GM12878 (cell line): Measurements from ENCODE around the gene HSD17B1. TPM values are rescaled to one million over a fixed set of nuclear protein-coding genes. Genes with fewer than 3 reads are reported as not detected.

Experiments
- ATAC-seq: fragments of 200-7000 bp; cut with Tn5 transposase; 3 replicates; pipeline ENCODE4 v1.9.1; 2020; ENCODE audit warnings: mild to moderate bottlenecking, moderate library complexity
- BruUV-seq: library from RNA; stranded (reverse); fragments of 400-500 nt; replicated peaks from 2 replicates; lab custom pipeline; 2021; lab: Mats Ljungman, UMichigan
- CTCF ChIA-PET: fragments of 300-600 bp; sonication (Branson Sonifier 250); formaldehyde crosslinking; extraction: SDS; loops from one replicate; lab custom pipeline; 2021; ENCODE audit warnings: inconsistent platforms; lab: Yijun Ruan, JAX
- POLR2A ChIA-PET: fragments of 350-600 bp; formaldehyde crosslinking; extraction: SDS; loops from one replicate; lab custom pipeline; 2021; ENCODE audit warnings: inconsistent platforms; lab: Charles Lee
- RAD21 ChIA-PET: fragments of 300-600 bp; sonication (Branson Sonifier 250); formaldehyde crosslinking; loops from one replicate; lab custom pipeline; 2023; ENCODE audit warnings: antibody characterized with exemption; ENCODE audit not compliant: unreplicated experiment; lab: Charles Lee
- SMC1A ChIA-PET: fragments of 300-600 bp; sonication (Branson Sonifier 250); formaldehyde crosslinking; loops from one replicate; lab custom pipeline; 2023; ENCODE audit not compliant: unreplicated experiment, uncharacterized antibody; lab: Charles Lee
- DNase-seq: peaks from one replicate; pipeline ENCODE4 v3.0.0-alpha.2; 2011; ENCODE audit warnings: low read depth, low spot score
- FAIRE-seq: peaks from 3 replicates; lab custom pipeline; 2011; peaks lifted over from hg19 to GRCh38; lab: Jason Lieb, UNC
- H2AFZ ChIP-seq: 2 replicates; pipeline ENCODE4 v1.6.0; 2011; ENCODE audit warnings: low read depth, low read length, control low read depth; ENCODE audit not compliant: control insufficient read depth
- H3K27ac ChIP-seq: 2 replicates; pipeline ENCODE4 v1.5.1; 2011; ENCODE audit warnings: control low read depth; ENCODE audit not compliant: control insufficient read depth, insufficient read depth
- H3K27me3 ChIP-seq, 2 experiments: replicated peaks in 1 of 2; 2 replicates each; pipeline versions ENCODE4 v1.6.0 to v1.6.1; 2011; ENCODE audit warnings: low read length in 1 of 2; ENCODE audit not compliant: control insufficient read depth in 2 of 2, insufficient read depth in 2 of 2
- H3K36me3 ChIP-seq, 2 experiments: 2 replicates each; pipeline ENCODE4 v1.5.1; 2011; ENCODE audit warnings: low read length in 1 of 2; ENCODE audit not compliant: control insufficient read depth in 2 of 2, insufficient read depth in 2 of 2
- H3K4me1 ChIP-seq: 2 replicates; pipeline ENCODE4 v1.6.1; 2011; ENCODE audit warnings: mild to moderate bottlenecking, low read length, moderate library complexity, mixed read lengths; ENCODE audit not compliant: control insufficient read depth, insufficient read depth
- H3K4me2 ChIP-seq: 2 replicates; pipeline ENCODE4 v1.6.0; 2011; ENCODE audit warnings: control low read depth; ENCODE audit not compliant: control insufficient read depth, insufficient read depth
- H3K4me3 ChIP-seq: fragments of 200-600 bp; sonication (generic); 2 replicates; pipeline ENCODE4 v1.5.1; 2016
- H3K79me2 ChIP-seq: 2 replicates; pipeline ENCODE4 v1.6.0; 2011; ENCODE audit warnings: low read length; ENCODE audit not compliant: control insufficient read depth, insufficient read depth
- H3K9ac ChIP-seq: 2 replicates; pipeline ENCODE4 v1.8.0; 2011; ENCODE audit warnings: low read length, control low read depth, mixed read lengths; ENCODE audit not compliant: control insufficient read depth, insufficient read depth
- H3K9me3 ChIP-seq: replicated peaks from 3 replicates; pipeline ENCODE4 v1.5.1; 2011; ENCODE audit warnings: mild to moderate bottlenecking, low read length; ENCODE audit not compliant: control insufficient read depth, insufficient read depth
- H4K20me1 ChIP-seq: 2 replicates; pipeline ENCODE4 v1.6.0; 2011; ENCODE audit not compliant: control insufficient read depth, insufficient read depth
- JUND ChIP-seq: IDR thresholded peaks from 2 replicates; pipeline ENCODE4 v1.6.1; 2012; ENCODE audit warnings: low read depth, mild to moderate bottlenecking, low read length, improper control_type of control experiment, moderate library complexity
- NFYB ChIP-seq: IDR thresholded peaks from 2 replicates; pipeline ENCODE4 v1.6.1; 2011; ENCODE audit warnings: low read depth, mild to moderate bottlenecking, low read length, improper control_type of control experiment, moderate library complexity; ENCODE audit not compliant: insufficient read depth
- POLR2A ChIP-seq: IDR thresholded peaks from 2 replicates; pipeline ENCODE4 v1.6.1; 2011; ENCODE audit warnings: low read depth, mild to moderate bottlenecking, low read length
- ZBED1 ChIP-seq: IDR thresholded peaks from 2 replicates; pipeline ENCODE4 v1.6.1; 2016; ENCODE audit warnings: borderline replicate concordance
- WGBS: methylation state at CpG from one replicate; pipeline ENCODE4 v1.1.6; 2016; ENCODE audit warnings: low lambda C conversion rate; ENCODE audit not compliant: insufficient replicate concordance, insufficient coverage; ENCODE audit errors: missing lambda C conversion rate; 5-methylcytosine and 5-hydroxymethylcytosine counted together
- in situ Hi-C: fragments of 300-500 bp; cut with MboI; formaldehyde crosslinking; loops from 9 replicates; pipeline ENCODE4 v1.14.3; 2018; ENCODE audit warnings: mixed read lengths
- intact Hi-C: fragments of 100-400 bp; cut with micrococcal nuclease; formaldehyde crosslinking; loops from one replicate; pipeline ENCODE4 v1.14.2; 2022; ENCODE audit not compliant: unreplicated experiment
- polyA plus RNA-seq, 11 experiments: library from polyadenylated mRNA; depleted of rRNA in 4 of 11; unstranded in 6 of 11; stranded (reverse) in 5 of 11; fragments of >200 nt; fragmentation: Nextera tagmentation in 4 of 11; fragmentation: Illumina TruSeq in 1 of 11; extraction: Ambion mirVana in 4 of 11; extraction: Trizol in 1 of 11; gene quantifications; 1 replicate in 1 of 11; 2 replicates in 10 of 11; pipeline versions ENCODE4 v1.2.1 to v1.2.3, GENCODE V29; 2011 to 2016; ENCODE audit warnings: inconsistent platforms in 2 of 11, missing spikeins in 2 of 11, low read depth in 1 of 11
- total RNA-seq, 4 experiments: library from RNA; depleted of rRNA in 3 of 4; stranded (reverse); fragments of >200 nt in 3 of 4; fragmentation: Illumina TruSeq in 1 of 4; extraction: Trizol in 1 of 4; gene quantifications; 2 replicates each; pipeline versions ENCODE4 v1.2.1 to v1.2.3, GENCODE V29; 2013 to 2021

The HSD17B1 gene
- total and polyA plus RNA-seq, 10 of the 15 experiments (the other 5 are each of a cell fraction or from before 2014, with no cell fraction given), result 0.15 to 1.1 (median 0.42) TPM

DNA sequence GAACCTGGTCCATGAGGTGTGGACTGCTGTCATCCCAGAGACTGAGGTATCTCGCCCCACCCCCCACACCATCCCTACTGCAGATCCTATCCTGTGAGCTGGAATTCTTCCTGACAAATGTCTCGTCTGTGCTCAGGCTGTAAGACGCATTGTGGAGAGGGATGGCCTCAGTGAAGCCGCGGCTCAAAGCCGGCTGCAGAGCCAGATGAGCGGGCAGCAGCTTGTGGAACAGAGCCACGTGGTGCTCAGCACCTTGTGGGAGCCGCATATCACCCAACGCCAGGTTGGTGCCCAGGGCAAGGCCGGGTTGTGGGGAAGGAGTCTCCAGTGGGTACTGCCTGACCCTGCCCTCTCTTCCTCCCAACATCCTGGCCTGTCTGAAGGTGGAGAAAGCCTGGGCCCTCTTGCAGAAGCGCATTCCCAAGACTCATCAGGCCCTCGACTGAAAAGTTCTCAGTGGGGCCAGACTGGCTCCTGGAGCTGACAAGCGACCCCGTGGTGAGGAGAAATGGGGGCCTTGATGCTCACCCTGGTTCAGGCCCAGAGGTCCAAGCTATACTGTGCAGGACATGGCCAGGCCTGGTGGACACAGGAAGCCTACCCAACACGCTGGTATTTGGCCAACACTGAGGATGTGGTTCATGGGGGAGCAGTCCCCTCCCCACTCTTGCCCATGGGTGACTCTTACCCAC lies 12.9 kb downstream of the HSD17B1 start:
- no peak overlapping the region for H3K4me2 ChIP-seq
- FAIRE-seq, result no peak
- no peak for DNase-seq
- POLR2A ChIA-PET, result interaction anchor here (0.7 to 2.6 kb wide), 3 partner anchors 10 to 110 kb away, joined by 3 to 14 read pairs (median 4); partner anchors contain the start of genes PLEKHH3 and PSMC3IP
- peaks cover 23 to 29% of the 10 kb centered on the region in 2 experiments; a peak in 3 of 4 replicates for H3K36me3 ChIP-seq
- ATAC-seq, result no peak
- BruUV-seq, result no TSS peak
- CTCF ChIA-PET, result interaction anchor here (1.4 to 2.4 kb wide), 5 partner anchors 11 to 115 kb away, joined by 4 to 23 read pairs (median 6); partner anchors contain the start of gene PSMC3IP
- H3K27ac ChIP-seq, result no peak overlapping the region
- TF ChIP-seq NFYB (no peak), POLR2A (0 out of 2 replicates have a peak, but pooled peaks have one; percentile 5), ZBED1 (no peak), JUND (no peak)
- TF ChIP-seq, all 136 proteins: peak for 1
- H3K27me3 ChIP-seq, result no peaks in the 10 kb centered on the region
- no peaks in the 10 kb centered on the region for H4K20me1 ChIP-seq
- RAD21 ChIA-PET, result no interaction called here
- SMC1A ChIA-PET, result interaction anchor here (1.2 kb wide), 1 partner anchor 44 kb away, joined by 3 read pairs; the partner anchor contains the start of genes RETREG3 and TUBG1
- peaks cover 50% of the 10 kb centered on the region for H3K79me2 ChIP-seq
- 92% methylated on average over 16 of the region's 16 CpGs for WGBS
- no peaks in the 10 kb centered on the region for H3K9me3 ChIP-seq
- H2AFZ ChIP-seq, result no peak overlapping the region
- no peak overlapping the region for H3K4me3 ChIP-seq
- no peak overlapping the region for H3K9ac ChIP-seq
- intact Hi-C loops, result no loop called here
- in situ Hi-C loops, result no loop called here
- peaks cover 24% of the 10 kb centered on the region for H3K4me1 ChIP-seq
